HUDEP-2 (cell line): ENCODE measurements around the gene CEP170B.

Experiments used
- DNase-seq, 76 experiments: peaks; one replicate each; lab custom pipeline; 2025; ENCODE audit not compliant: unreplicated experiment in 76 of 76; lab: John Stamatoyannopoulos, UW

The CEP170B gene

GRCh38 chr14:104866451-104867370 lies 1.6 kb downstream of the CEP170B start:
- no peak for DNase-seq

GRCh38 chr14:104867371-104868059 lies 2.4 kb downstream of the CEP170B start:
- no peak for DNase-seq

- no peak for DNase-seq
Observed at GRCh38 chr14:104868060-104868740, 3.1 kb downstream of the CEP170B start.

GRCh38 chr14:104868811-104869572 lies 3.9 kb downstream of the CEP170B start:
- DNase-seq = no peak

DNA sequence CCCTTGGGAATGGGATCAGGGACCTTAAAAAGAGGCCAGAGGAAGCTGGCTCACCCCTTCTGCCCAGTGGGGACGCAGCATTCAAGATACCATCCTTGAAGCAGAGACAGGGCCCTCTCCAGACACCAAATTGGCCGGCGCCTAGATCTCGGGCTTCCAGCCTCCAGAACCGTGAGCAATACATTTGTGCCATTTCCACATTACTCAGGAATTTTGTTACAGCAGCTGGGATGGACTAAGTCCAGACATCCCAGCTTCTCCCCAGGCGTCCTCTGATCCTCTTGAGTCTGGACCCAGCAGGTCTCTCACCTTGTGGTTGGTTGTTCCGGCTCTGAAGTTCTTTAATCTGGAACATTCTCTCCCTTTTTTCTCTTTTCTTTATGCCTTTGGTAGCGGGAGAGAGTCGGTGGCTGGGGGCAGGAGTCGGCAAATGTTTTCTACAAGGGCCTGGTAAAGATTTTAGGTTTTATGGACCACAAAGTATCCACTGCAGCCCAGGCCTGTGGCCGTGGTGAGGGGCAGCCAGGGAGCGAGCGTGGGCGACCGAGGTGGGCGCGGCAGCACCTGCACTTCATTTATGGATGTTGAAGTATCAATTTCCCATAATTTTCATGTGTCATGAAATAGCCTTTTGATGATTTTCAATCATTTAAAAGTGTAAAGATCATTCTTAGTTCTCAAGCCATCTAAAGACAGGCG lies 4.8 kb downstream of the CEP170B start:
- DNase-seq = no peak

DNA sequence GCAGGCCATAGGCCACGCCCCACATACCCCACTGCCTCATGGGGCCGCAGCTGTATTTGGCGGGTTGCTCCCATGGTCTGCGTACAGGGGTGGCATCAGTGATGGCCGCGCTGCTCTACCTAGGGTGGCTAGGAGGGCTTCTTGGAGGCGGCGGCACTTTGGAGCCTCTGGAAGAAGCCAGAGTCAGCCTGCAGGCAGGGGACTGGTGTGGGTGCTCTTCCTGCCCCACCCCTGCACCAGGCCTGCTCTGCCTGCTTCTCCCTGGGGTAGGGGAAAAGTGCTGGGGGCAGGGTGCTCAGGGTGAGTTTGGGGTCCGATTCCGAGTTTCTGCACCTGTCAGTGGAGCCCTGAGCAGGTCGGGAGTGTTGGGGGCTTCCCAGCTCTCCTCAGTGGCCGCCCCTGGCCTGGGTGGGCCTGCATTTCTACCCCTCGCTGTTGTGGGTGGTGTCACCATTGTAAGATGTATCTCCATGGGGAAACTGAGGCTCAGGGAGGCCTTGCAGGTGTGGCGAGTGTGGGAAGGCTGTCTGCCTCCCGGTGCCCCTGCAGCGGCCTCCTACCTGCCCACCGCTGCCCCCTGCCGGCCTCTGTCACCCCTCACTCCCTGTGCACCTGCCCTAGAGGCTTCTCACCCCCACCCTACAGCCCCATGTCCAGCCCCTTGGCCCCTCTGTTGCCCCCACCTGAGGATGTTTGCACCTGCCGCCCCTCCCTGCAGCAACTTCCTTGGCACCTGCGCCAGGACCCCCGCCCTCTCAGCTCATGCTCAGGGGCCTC lies 5.5 kb downstream of the CEP170B start:
- DNase-seq = peak in 19 of 76 experiments; percentile 6 to 47 (median 21)

DNA sequence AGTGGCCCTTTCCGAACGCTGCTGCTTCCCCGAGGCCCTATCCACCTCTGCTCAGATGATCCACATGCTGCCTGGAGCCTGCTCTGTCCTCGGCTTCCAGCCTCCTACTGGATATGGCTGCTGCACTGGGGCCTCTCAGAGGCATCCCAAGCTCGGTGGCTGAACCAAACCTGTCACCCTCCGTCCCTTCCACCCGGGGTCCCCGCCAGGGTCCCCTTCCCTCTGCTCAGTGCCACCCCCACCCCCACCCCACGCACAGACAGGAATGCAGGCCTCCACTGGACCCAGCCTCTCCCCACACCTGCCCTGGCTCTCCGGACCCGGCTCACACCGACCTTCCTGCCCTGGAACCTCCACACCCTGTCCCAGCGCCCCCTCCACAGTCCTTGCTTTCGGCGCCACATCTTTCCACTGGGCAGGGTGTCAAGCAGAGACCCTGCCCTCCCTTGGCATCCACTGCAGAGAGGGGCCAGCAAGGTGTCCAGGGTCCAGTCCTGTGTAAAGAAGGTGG lies 6.1 kb downstream of the CEP170B start:
- no peak for DNase-seq

GRCh38 chr14:104871656-104872468 lies 6.8 kb downstream of the CEP170B start:
- DNase-seq = no peak

- peak in 16 of 76 experiments; percentile 5 to 40 (median 20) for DNase-seq
Observed at GRCh38 chr14:104872469-104873341, 7.6 kb downstream of the CEP170B start.

- no peak for DNase-seq
Observed at GRCh38 chr14:104873380-104874055, 8.4 kb downstream of the CEP170B start.

DNA sequence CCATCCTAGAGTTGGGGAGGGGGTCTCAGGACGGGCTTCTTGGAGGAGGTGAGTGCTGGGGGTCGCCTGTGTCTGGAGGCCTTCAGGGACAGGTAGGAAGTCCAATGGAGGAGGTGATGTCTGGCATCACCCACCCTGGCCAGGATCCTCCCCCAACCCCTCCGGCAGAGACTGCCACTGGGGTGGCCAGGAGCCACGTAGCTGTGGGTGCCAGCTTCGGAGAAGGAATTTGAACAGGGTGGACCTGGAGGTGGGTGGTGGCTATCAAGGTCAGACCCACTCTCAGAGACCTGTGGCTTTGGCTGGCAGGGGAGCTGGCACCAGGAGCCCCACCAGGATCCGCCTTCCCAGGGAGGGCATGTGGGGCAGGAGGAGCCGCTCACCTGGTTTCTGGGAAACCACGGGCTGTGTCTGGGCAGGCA lies 9.1 kb downstream of the CEP170B start:
- no peak for DNase-seq

DNA sequence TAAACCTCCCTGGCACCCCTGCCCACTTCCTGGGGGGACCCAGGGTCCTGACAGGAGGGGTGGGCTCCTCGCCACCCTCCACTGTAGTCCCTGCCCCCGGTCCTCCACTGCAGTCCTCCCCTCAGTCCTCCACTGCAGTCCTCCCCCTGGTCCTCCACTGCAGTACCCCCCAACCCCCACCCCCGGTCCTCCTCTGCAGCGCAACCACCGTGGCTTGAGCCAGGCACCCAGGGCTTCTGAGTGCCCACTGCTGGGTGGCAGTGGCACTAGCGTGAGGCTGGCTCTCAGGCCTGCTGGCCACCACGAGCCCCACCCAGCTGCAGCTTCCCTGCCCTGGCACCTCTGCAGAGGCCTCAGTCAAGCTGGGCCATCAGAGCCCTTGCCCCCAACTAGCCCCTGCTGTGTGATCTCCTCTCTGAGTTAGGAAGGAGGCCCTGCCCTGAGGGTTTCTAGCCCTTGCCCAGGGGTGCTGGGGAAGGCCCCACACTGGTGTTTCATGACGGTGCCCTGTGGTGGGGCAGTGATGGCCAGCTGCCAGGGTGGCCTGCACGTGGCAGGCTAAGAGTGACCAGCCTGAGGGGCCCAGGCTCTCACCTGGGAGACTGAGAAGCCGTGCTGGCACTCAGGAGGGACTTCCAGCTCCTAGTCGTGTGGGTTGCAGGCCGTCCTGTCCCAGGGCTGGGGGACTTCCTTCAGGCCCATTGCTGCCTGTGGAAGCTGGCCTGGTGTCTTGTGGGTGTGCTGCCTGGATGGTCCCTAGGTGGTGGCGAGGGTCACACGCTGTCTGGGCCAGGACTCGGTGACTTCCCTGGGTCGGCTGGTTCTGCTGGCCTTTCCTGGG lies 9.7 kb downstream of the CEP170B start:
- DNase-seq = no peak

- no peak for DNase-seq
Observed at GRCh38 chr14:104875412-104875751, 10.3 kb downstream of the CEP170B start.

DNA sequence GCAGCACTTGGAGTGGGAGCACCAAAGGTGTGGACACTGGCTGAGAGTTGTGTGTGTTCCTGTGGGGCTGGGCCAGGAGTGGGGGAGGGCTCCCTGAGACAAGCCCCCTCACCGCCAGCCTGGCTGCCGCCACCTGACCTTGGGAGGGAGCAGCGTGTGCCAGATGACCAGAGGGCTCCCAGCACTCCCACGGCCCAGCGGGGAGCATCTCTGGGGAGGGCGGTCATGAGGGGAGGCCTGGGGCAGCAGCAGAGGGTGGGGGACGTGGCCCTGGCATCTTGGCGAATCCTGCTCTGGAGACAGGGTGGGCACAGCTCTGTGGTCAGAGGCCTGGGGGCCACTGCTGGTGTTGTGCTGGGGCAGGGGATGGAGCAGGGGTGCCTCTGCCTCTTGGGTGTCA lies 10.7 kb downstream of the CEP170B start:
- no peak for DNase-seq

DNA sequence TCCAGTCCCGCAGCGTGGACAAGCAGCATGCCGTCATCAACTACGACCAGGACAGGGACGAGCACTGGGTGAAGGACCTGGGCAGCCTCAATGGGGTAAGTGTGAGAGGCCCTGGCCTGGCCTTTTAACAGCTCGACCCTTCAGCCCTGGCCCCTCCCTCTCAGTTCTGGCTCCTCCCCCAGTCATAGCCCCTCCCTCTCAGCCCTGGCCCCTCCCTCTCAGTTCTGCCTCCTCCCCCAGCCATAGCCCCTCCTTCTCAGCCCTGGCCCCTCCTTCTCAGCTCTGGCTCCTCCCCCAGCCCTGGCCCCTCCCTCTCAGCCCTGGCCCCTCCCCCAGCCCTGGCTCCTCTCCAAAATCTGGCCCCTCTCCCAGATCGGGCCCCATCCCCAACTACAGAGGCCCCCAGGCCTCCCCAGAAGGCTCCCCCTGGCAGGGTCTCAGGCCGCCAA lies 11.2 kb downstream of the CEP170B start:
- DNase-seq = peak in 35 of 76 experiments; percentile 8 to 66 (median 32)
